H1 (cell line): ENCODE results near the gene BCAM. TPM values are rescaled to one million over a fixed set of nuclear protein-coding genes. Genes with fewer than 3 reads are reported as not detected.

Experiments used
- CTCF ChIA-PET: fragments of 300-600 bp; sonication (Branson Sonifier 250); formaldehyde crosslinking; loops from one replicate; lab custom pipeline; 2021; ENCODE audit not compliant: partially characterized antibody; lab: Charles Lee
- POLR2A ChIA-PET: fragments of 300-600 bp; sonication (Branson Sonifier 250); formaldehyde crosslinking; loops from one replicate; lab custom pipeline; 2021; ENCODE audit warnings: inconsistent platforms; ENCODE audit not compliant: partially characterized antibody; lab: Charles Lee
- DNase-seq, 2 experiments: peaks; one replicate each; pipeline versions ENCODE4 v3.0.0 to v3.0.0-alpha.2; 2010 to 2022; ENCODE audit warnings: low spot score in 2 of 2, low read depth in 1 of 2, mixed read lengths in 1 of 2
- FAIRE-seq: peaks from 2 replicates; lab custom pipeline; 2011; peaks lifted over from hg19 to GRCh38; lab: Jason Lieb, UNC
- H2AFZ ChIP-seq: 2 replicates; pipeline ENCODE4 v1.8.1; 2012; ENCODE audit warnings: low read length, inconsistent platforms
- H2AK5ac ChIP-seq: 2 replicates; pipeline ENCODE4 v1.6.1; 2013; ENCODE audit warnings: low read depth, low read length
- H2BK120ac ChIP-seq: replicated peaks from 2 replicates; pipeline ENCODE3; 2013; ENCODE audit warnings: low read depth, low read length, inconsistent platforms
- H2BK12ac ChIP-seq: 2 replicates; pipeline ENCODE4 v1.6.1; 2013; ENCODE audit warnings: low read depth, low read length
- H2BK15ac ChIP-seq: 2 replicates; pipeline ENCODE4 v1.6.1; 2013; ENCODE audit warnings: low read length
- H2BK20ac ChIP-seq: 2 replicates; pipeline ENCODE4 v1.6.1; 2013; ENCODE audit warnings: low read length
- H2BK5ac ChIP-seq: 2 replicates; pipeline ENCODE4 v1.6.1; 2013; ENCODE audit warnings: low read depth, low read length
- H3K14ac ChIP-seq: 2 replicates; pipeline ENCODE4 v1.6.1; 2013; ENCODE audit warnings: inconsistent platforms; ENCODE audit not compliant: insufficient read length
- H3K18ac ChIP-seq: 2 replicates; pipeline ENCODE4 v1.6.1; 2013; ENCODE audit warnings: low read length; ENCODE audit errors: extremely low read depth
- H3K23ac ChIP-seq: 2 replicates; pipeline ENCODE4 v1.6.1; 2013; ENCODE audit warnings: inconsistent platforms; ENCODE audit not compliant: insufficient read length
- H3K23me2 ChIP-seq: 2 replicates; pipeline ENCODE4 v1.6.1; 2013; ENCODE audit warnings: low read depth, low read length
- H3K27ac ChIP-seq: 2 replicates; pipeline ENCODE4 v1.6.1; 2011; ENCODE audit warnings: low read depth, low read length, inconsistent platforms
- H3K27me3 ChIP-seq, 4 experiments: replicated peaks in 1 of 4; 1 replicate in 1 of 4; 2 replicates in 3 of 4; pipeline versions ENCODE4 v1.6.1 to v1.8.1; 2011 to 2013; ENCODE audit warnings: low read length in 3 of 4, mild to moderate bottlenecking in 3 of 4, inconsistent platforms in 2 of 4, mixed read lengths in 2 of 4, moderate library complexity in 1 of 4; ENCODE audit not compliant: control insufficient read depth in 3 of 4, insufficient read depth in 3 of 4; ENCODE audit errors: extremely low read depth in 1 of 4
- H3K36me3 ChIP-seq, 4 experiments: 2 replicates each; pipeline versions ENCODE4 v1.6.1 to v1.8.1; 2011 to 2013; ENCODE audit warnings: mild to moderate bottlenecking in 4 of 4, low read length in 3 of 4, moderate library complexity in 2 of 4, control low read depth in 1 of 4, inconsistent platforms in 1 of 4; ENCODE audit not compliant: insufficient read depth in 4 of 4, control insufficient read depth in 2 of 4
- H3K4ac ChIP-seq: replicated peaks from 2 replicates; pipeline ENCODE3; 2013; ENCODE audit warnings: low read length, low read depth, mixed read lengths, inconsistent platforms; ENCODE audit not compliant: insufficient read length
- H3K4me1 ChIP-seq, 4 experiments: replicated peaks in 1 of 4; 1 replicate in 1 of 4; 2 replicates in 3 of 4; pipeline versions ENCODE4 v1.6.1 to v1.8.1; 2011 to 2013; ENCODE audit warnings: low read length in 3 of 4, inconsistent platforms in 2 of 4, mixed read lengths in 1 of 4; ENCODE audit not compliant: insufficient read depth in 4 of 4, control insufficient read depth in 3 of 4
- H3K4me2 ChIP-seq, 2 experiments: 2 replicates each; pipeline versions ENCODE4 v1.6.1 to v1.8.1; 2011 to 2013; ENCODE audit warnings: low read depth in 2 of 2, low read length in 2 of 2, control low read depth in 1 of 2, inconsistent platforms in 1 of 2, mild to moderate bottlenecking in 1 of 2; ENCODE audit not compliant: insufficient read depth in 1 of 2
- H3K4me3 ChIP-seq, 4 experiments: fragments of 200-600, 300-600 bp in 1 of 4; sonication (generic), shearing (Covaris generic), sonication (Bioruptor Twin) in 1 of 4; 2 replicates each; pipeline versions ENCODE4 v1.5.1 to v1.8.1; 2011 to 2016; ENCODE audit warnings: low read length in 4 of 4, low read depth in 3 of 4, control low read depth in 2 of 4, inconsistent platforms in 2 of 4, mild to moderate bottlenecking in 2 of 4, mixed read lengths in 1 of 4, moderate library complexity in 1 of 4; ENCODE audit not compliant: insufficient read depth in 2 of 4; ENCODE audit errors: extremely low read depth in 1 of 4
- H3K56ac ChIP-seq: replicated peaks from 2 replicates; pipeline ENCODE3; 2013; ENCODE audit warnings: low read depth, mild to moderate bottlenecking, mixed read lengths, low read length, inconsistent platforms; ENCODE audit not compliant: insufficient read length
- H3K79me1 ChIP-seq: 2 replicates; pipeline ENCODE4 v1.6.1; 2013; ENCODE audit warnings: low read depth, low read length, control low read depth
- H3K79me2 ChIP-seq, 2 experiments: 2 replicates each; pipeline versions ENCODE4 v1.6.1 to v1.8.1; 2012 to 2013; ENCODE audit warnings: low read length in 2 of 2, mild to moderate bottlenecking in 2 of 2, inconsistent platforms in 1 of 2; ENCODE audit not compliant: insufficient read depth in 2 of 2, control insufficient read depth in 1 of 2
- H3K9ac ChIP-seq, 4 experiments: replicated peaks in 1 of 4; 1 replicate in 1 of 4; 2 replicates in 3 of 4; pipeline versions ENCODE4 v1.6.1 to v1.8.1; 2011 to 2013; ENCODE audit warnings: low read depth in 3 of 4, low read length in 3 of 4, control low read depth in 2 of 4, mild to moderate bottlenecking in 2 of 4, moderate library complexity in 2 of 4, inconsistent platforms in 1 of 4; ENCODE audit errors: extremely low read depth in 1 of 4
- H3K9me3 ChIP-seq, 2 experiments: 2 replicates each; pipeline versions ENCODE4 v1.6.1 to v1.8.1; 2012 to 2013; ENCODE audit warnings: mild to moderate bottlenecking in 2 of 2, moderate library complexity in 2 of 2, control low read depth in 1 of 2, inconsistent platforms in 1 of 2, low read depth in 1 of 2, low read length in 1 of 2, mixed read lengths in 1 of 2; ENCODE audit not compliant: insufficient read depth in 2 of 2
- H4K20me1 ChIP-seq, 2 experiments: replicated peaks in 1 of 2; 2 replicates each; pipeline versions ENCODE3 to v1.8.1; 2011 to 2013; ENCODE audit warnings: inconsistent platforms in 2 of 2, low read length in 2 of 2, mild to moderate bottlenecking in 1 of 2; ENCODE audit not compliant: insufficient read depth in 2 of 2, control insufficient read depth in 1 of 2
- H4K5ac ChIP-seq: 2 replicates; pipeline ENCODE4 v1.6.1; 2013; ENCODE audit warnings: low read length, low read depth, mixed read lengths, inconsistent platforms; ENCODE audit not compliant: insufficient read length
- H4K8ac ChIP-seq: 2 replicates; pipeline ENCODE4 v1.8.0; 2013; ENCODE audit warnings: mild to moderate bottlenecking, moderate library complexity, low read length, inconsistent platforms; ENCODE audit not compliant: insufficient read depth; ENCODE audit errors: extremely low read depth
- H4K91ac ChIP-seq: replicated peaks from 2 replicates; pipeline ENCODE3; 2013; ENCODE audit warnings: low read length, mixed read lengths, inconsistent platforms; ENCODE audit not compliant: insufficient read length
- CREB1 ChIP-seq: IDR thresholded peaks from 2 replicates; pipeline ENCODE4 v1.6.1; 2012; ENCODE audit warnings: inconsistent platforms
- CTBP2 ChIP-seq: IDR thresholded peaks from 2 replicates; pipeline ENCODE4 v1.7.0; 2011; ENCODE audit warnings: borderline replicate concordance, mild to moderate bottlenecking, moderate library complexity, mixed read lengths, low read length; ENCODE audit not compliant: insufficient read depth, insufficient read length
- HDAC2 ChIP-seq, 2 experiments: fragments of 300-600 bp in 1 of 2; sonication (generic) in 1 of 2; IDR thresholded peaks; 2 replicates each; pipeline ENCODE4 v1.6.1; 2011 to 2012; ENCODE audit warnings: low read depth in 2 of 2, low read length in 2 of 2, mild to moderate bottlenecking in 2 of 2, moderate library complexity in 2 of 2, borderline replicate concordance in 1 of 2, inconsistent platforms in 1 of 2
- JUN ChIP-seq: IDR thresholded peaks from 2 replicates; pipeline ENCODE4 v1.6.1; 2011; ENCODE audit warnings: low read depth, mild to moderate bottlenecking, improper control_type of control experiment, low read length
- KDM1A ChIP-seq: fragments of 200-600, 300-600 bp; sonication (generic); IDR thresholded peaks from 2 replicates; pipeline ENCODE4 v1.7.1; 2016; ENCODE audit warnings: mild to moderate bottlenecking, low read length, borderline replicate concordance
- NRF1 ChIP-seq: IDR thresholded peaks from 2 replicates; pipeline ENCODE4 v1.6.1; 2011; ENCODE audit warnings: mild to moderate bottlenecking, low read depth, low read length, improper control_type of control experiment
- POLR2A ChIP-seq, 2 experiments: IDR thresholded peaks; 1 replicate in 1 of 2; 2 replicates in 1 of 2; pipeline ENCODE4 v1.6.1; 2011; ENCODE audit warnings: low read depth in 2 of 2, low read length in 2 of 2, mild to moderate bottlenecking in 2 of 2; ENCODE audit errors: control extremely low read depth in 1 of 2
- SP2 ChIP-seq: IDR thresholded peaks from 2 replicates; pipeline ENCODE4 v1.6.1; 2012; ENCODE audit warnings: mild to moderate bottlenecking, low read length, inconsistent platforms
- TAF1 ChIP-seq: IDR thresholded peaks from 2 replicates; pipeline ENCODE4 v1.6.1; 2011; ENCODE audit warnings: mild to moderate bottlenecking, low read depth, low read length
- WGBS, 2 experiments: shearing (Covaris generic) in 1 of 2; methylation state at CpG; one replicate each; pipeline versions ENCODE4 v1.1.6 to v1.1.7; 2013 to 2015; ENCODE audit warnings: low lambda C conversion rate in 2 of 2, mixed read lengths in 2 of 2, inconsistent platforms in 1 of 2, low coverage in 1 of 2, missing lambda C conversion rate in 1 of 2; ENCODE audit not compliant: insufficient replicate concordance in 2 of 2, insufficient coverage in 1 of 2, insufficient read length in 1 of 2; ENCODE audit errors: extremely low coverage in 1 of 2, missing lambda C conversion rate in 1 of 2; 5-methylcytosine and 5-hydroxymethylcytosine counted together
- polyA plus RNA-seq, 7 experiments: library from polyadenylated mRNA; depleted of rRNA in 3 of 7; stranded (reverse) in 5 of 7; unstranded in 2 of 7; fragments of >200 nt in 5 of 7; fragments of 200-250 nt in 2 of 7; gene quantifications; 1 replicate in 5 of 7; 2 replicates in 1 of 7; 4 replicates in 1 of 7; pipeline versions ENCODE4 v1.2.1 to v1.2.3, GENCODE V29; 2011 to 2013; ENCODE audit warnings: missing spikeins in 2 of 7, mixed read lengths in 2 of 7
- total RNA-seq: library from RNA; stranded (reverse); fragmentation: NEBNext Ultra II Directional; extraction: Animal tissue kit (Norgen Biotek cat#: 25700); gene quantifications from 2 replicates; pipeline ENCODE4 v1.2.1, GENCODE V29; 2021

The BCAM gene
- total and polyA plus RNA-seq, 2 of the 8 experiments (the other 6 are each of a cell fraction or from before 2014, with no cell fraction given) = 32.5 to 81.4 TPM

DNA sequence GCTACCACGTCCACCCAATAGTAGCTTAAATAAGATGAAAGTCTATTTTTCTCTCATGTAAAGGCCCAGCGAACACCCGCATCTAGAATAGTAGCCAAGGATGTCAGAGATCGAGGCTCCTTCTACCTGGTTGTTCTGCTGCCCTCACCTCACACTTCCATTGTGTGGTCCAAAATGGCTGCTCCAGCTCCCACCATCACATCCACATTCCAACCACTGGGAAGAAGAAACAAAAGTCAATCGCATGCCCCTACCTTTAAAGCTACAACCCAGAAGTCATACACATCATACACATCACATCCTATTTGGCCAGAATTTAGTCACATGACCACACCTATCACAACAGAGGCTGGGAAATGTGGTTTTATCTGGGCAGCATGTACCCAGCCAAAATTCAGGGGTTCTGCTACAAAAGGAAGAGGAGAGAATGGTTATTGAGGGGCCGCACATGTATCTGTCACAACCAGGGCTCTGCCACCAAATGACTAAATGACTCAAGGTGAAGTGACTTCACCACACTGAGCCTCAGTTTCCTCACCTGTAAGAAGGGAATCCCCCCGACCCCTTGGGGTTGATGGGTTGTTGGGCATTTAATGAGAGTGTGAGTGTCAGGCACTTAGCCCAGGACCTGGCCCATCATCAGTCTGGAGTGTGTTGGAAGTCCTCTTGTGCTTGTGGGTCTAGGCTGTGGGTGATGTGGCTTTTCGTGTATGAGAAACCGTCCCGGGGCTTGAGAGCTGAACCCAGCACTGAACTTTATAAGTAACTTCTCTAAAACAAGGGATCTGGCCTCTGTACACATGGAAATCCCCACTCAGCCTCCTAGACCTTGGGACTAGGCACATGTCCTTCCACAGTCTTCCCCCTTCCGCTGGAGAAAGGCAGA is 41.4 kb upstream of the BCAM start:
- H2BK5ac ChIP-seq = no peak overlapping the region
- no peak overlapping the region for H4K5ac ChIP-seq
- no peak for FAIRE-seq
- no peak overlapping the region for H2AK5ac ChIP-seq
- H3K18ac ChIP-seq = no peak overlapping the region
- 86% methylated on average over 11 of the region's 11 CpGs; no CpG with 5 or more reads in 1 of the 2 experiments for WGBS, 2 experiments
- peaks cover 0 to 6% of the 10 kb centered on the region in 2 experiments; a peak in 2 of 4 replicates for H3K9me3 ChIP-seq
- H3K4ac ChIP-seq = no peak overlapping the region
- H3K79me2 ChIP-seq = no peaks in the 10 kb centered on the region
- H3K36me3 ChIP-seq = no peaks in the 10 kb centered on the region
- H2BK20ac ChIP-seq = no peak overlapping the region
- H4K91ac ChIP-seq = no peak overlapping the region
- no peaks in the 10 kb centered on the region for H3K79me1 ChIP-seq
- H2BK120ac ChIP-seq = no peak overlapping the region
- no peaks in the 10 kb centered on the region for H4K20me1 ChIP-seq
- no peaks in the 10 kb centered on the region for H3K23me2 ChIP-seq
- ChIA-PET CTCF (interaction anchor here (0.7 to 16.4 kb wide), 6 partner anchors 7 to 78 kb away, joined by 3 to 468 read pairs (median 4); no protein-coding TSS in a partner anchor), POLR2A (interaction anchor here (0.6 to 2.0 kb wide), 2 partner anchors 42 to 81 kb away, joined by 3 to 5 read pairs; no protein-coding TSS in a partner anchor)
- no peak overlapping the region for H3K56ac ChIP-seq
- no peak overlapping the region for H3K27ac ChIP-seq
- H3K4me3 ChIP-seq = no peak overlapping the region
- no peak for DNase-seq
- no peak overlapping the region; the same call in 1 of the 2 replicates for H4K8ac ChIP-seq
- no peak overlapping the region for H2BK12ac ChIP-seq
- no peak overlapping the region for H3K9ac ChIP-seq
- no peak overlapping the region for H3K4me2 ChIP-seq
- H2BK15ac ChIP-seq = no peak overlapping the region
- no peak overlapping the region for H3K23ac ChIP-seq
- H3K27me3 ChIP-seq = peaks cover 0 to 2% (median 0%) of the 10 kb centered on the region in 4 experiments; a peak in 2 of 7 replicates
- H3K4me1 ChIP-seq = peaks cover 0 to 2% (median under 1%) of the 10 kb centered on the region in 4 experiments; a peak in 2 of 7 replicates
- no peak overlapping the region for H2AFZ ChIP-seq
- H3K14ac ChIP-seq = no peak overlapping the region
- TF ChIP-seq NRF1 (no peak), HDAC2 (IDR thresholded peaks at IDR 0.05; ENCODE audit: borderline replicate concordance in 1 of 2, low read depth in 2 of 2, low read length in 2 of 2) (peak in 1 of 2 experiments; percentile 53; a peak in 1 of 4 replicates), CTBP2 (no peak), JUN (no peak), POLR2A (IDR thresholded peaks at IDR 0.05; ENCODE audit: control extremely low read depth in 1 of 2, low read depth in 2 of 2, low read length in 2 of 2) (no peak), CREB1 (no peak), KDM1A (peak; percentile 85; the same call in 1 of the 2 replicates), SP2 (no peak), TAF1 (no peak)
